ENCODE data around the gene SMPD3.

DNA sequence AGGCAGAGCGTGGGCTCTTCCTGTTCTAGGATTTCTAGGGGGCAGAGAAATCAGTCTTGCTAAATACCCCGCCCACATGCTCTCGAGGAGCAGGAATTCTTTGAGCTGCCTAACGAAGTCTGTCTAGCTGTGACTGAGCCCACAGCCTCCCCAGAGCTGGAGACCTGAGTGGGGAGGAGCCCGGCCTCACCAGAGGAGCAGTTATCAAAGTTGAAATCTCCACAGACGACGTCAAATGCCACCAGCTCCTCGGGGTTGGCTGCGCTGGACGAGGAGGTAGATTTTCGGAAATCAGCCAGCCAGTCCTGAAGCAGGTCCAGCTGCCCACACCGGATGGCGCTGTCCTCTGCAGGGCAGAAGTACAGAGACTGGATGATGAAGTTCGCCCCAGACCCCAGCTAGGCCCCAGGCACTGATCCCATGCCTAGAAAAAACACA, 83.7 kb downstream of the SMPD3 start:
- TF ChIP-seq, protein P1, sequence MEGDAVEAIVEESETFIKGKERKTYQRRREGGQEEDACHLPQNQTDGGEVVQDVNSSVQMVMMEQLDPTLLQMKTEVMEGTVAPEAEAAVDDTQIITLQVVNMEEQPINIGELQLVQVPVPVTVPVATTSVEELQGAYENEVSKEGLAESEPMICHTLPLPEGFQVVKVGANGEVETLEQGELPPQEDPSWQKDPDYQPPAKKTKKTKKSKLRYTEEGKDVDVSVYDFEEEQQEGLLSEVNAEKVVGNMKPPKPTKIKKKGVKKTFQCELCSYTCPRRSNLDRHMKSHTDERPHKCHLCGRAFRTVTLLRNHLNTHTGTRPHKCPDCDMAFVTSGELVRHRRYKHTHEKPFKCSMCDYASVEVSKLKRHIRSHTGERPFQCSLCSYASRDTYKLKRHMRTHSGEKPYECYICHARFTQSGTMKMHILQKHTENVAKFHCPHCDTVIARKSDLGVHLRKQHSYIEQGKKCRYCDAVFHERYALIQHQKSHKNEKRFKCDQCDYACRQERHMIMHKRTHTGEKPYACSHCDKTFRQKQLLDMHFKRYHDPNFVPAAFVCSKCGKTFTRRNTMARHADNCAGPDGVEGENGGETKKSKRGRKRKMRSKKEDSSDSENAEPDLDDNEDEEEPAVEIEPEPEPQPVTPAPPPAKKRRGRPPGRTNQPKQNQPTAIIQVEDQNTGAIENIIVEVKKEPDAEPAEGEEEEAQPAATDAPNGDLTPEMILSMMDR (IDR thresholded peaks at IDR 0.05; ENCODE audit: low read depth, low read length): peak; percentile 22
- TF ChIP-seq EZH2phosphoT487 (IDR thresholded peaks at IDR 0.05; ENCODE audit: low read depth): no peak
